ENCODE data around the gene LRRC8C. TPM values are rescaled to one million over a fixed set of nuclear protein-coding genes. Genes with fewer than 3 reads are reported as not detected.

Gene LRRC8C
- total RNA-seq, 1 donor from 2014 or later, result 20.1 TPM

- Mint-ChIP-seq H3K4me3 (ENCODE audit: unreplicated experiment) (no peak overlapping the region), H3K36me3 (ENCODE audit: low read depth, unreplicated experiment) (peaks cover 15% of the 10 kb centered on the region), H3K4me1 (ENCODE audit: unreplicated experiment) (peaks cover 27% of the 10 kb centered on the region), H3K9me3 (ENCODE audit: unreplicated experiment) (no peaks in the 10 kb centered on the region), H3K27ac (ENCODE audit: unreplicated experiment) (peak overlapping the region; percentile 92), H3K27me3 (ENCODE audit: unreplicated experiment) (peaks cover 3% of the 10 kb centered on the region)
- no peak for TF ChIP-seq CTCF (IDR thresholded peaks at IDR 0.05; ENCODE audit: unreplicated experiment)
- DNase-seq (ENCODE audit: low spot score), result no peak
Observed at GRCh38 chr1:89692601-89693521, 59.9 kb downstream of the LRRC8C start.

- H3K9me3 Mint-ChIP-seq (ENCODE audit: unreplicated experiment), result no peaks in the 10 kb centered on the region
- H3K27me3 Mint-ChIP-seq (ENCODE audit: unreplicated experiment), result peaks cover 3% of the 10 kb centered on the region
- TF ChIP-seq CTCF (IDR thresholded peaks at IDR 0.05; ENCODE audit: unreplicated experiment), result no peak
- H3K4me1 Mint-ChIP-seq (ENCODE audit: unreplicated experiment), result peaks cover 27% of the 10 kb centered on the region
- H3K36me3 Mint-ChIP-seq (ENCODE audit: low read depth, unreplicated experiment), result no peaks in the 10 kb centered on the region
- no peak overlapping the region for H3K27ac Mint-ChIP-seq (ENCODE audit: unreplicated experiment)
- DNase-seq (ENCODE audit: low spot score), result no peak
- no peak overlapping the region for H3K4me3 Mint-ChIP-seq (ENCODE audit: unreplicated experiment)
Observed at GRCh38 chr1:89695847-89696246, 62.9 kb downstream of the LRRC8C start.

GRCh38 chr1:89697383-89697782 is 64.5 kb downstream of the LRRC8C start:
- Mint-ChIP-seq H3K4me3 (ENCODE audit: unreplicated experiment) (no peak overlapping the region), H3K36me3 (ENCODE audit: low read depth, unreplicated experiment) (no peaks in the 10 kb centered on the region), H3K4me1 (ENCODE audit: unreplicated experiment) (peaks cover 22% of the 10 kb centered on the region), H3K27ac (ENCODE audit: unreplicated experiment) (no peak overlapping the region), H3K27me3 (ENCODE audit: unreplicated experiment) (peaks cover 3% of the 10 kb centered on the region), H3K9me3 (ENCODE audit: unreplicated experiment) (no peaks in the 10 kb centered on the region)
- TF ChIP-seq CTCF (IDR thresholded peaks at IDR 0.05; ENCODE audit: unreplicated experiment), result no peak
- no peak for DNase-seq (ENCODE audit: low spot score)

- Mint-ChIP-seq H3K4me1 (ENCODE audit: unreplicated experiment) (peaks cover 15% of the 10 kb centered on the region), H3K4me3 (ENCODE audit: unreplicated experiment) (no peak overlapping the region), H3K9me3 (ENCODE audit: unreplicated experiment) (no peaks in the 10 kb centered on the region), H3K27me3 (ENCODE audit: unreplicated experiment) (no peaks in the 10 kb centered on the region), H3K27ac (ENCODE audit: unreplicated experiment) (no peak overlapping the region), H3K36me3 (ENCODE audit: low read depth, unreplicated experiment) (no peaks in the 10 kb centered on the region)
- TF ChIP-seq CTCF (IDR thresholded peaks at IDR 0.05; ENCODE audit: unreplicated experiment), result no peak
- DNase-seq (ENCODE audit: low spot score), result no peak
Observed at GRCh38 chr1:89698020-89698560, 65.2 kb downstream of the LRRC8C start.

GRCh38 chr1:89698624-89699023 is 65.7 kb downstream of the LRRC8C start:
- Mint-ChIP-seq H3K4me3 (ENCODE audit: unreplicated experiment) (no peak overlapping the region), H3K36me3 (ENCODE audit: low read depth, unreplicated experiment) (no peaks in the 10 kb centered on the region), H3K27ac (ENCODE audit: unreplicated experiment) (no peak overlapping the region), H3K9me3 (ENCODE audit: unreplicated experiment) (no peaks in the 10 kb centered on the region), H3K4me1 (ENCODE audit: unreplicated experiment) (peaks cover 15% of the 10 kb centered on the region), H3K27me3 (ENCODE audit: unreplicated experiment) (no peaks in the 10 kb centered on the region)
- no peak for DNase-seq (ENCODE audit: low spot score)
- no peak for TF ChIP-seq CTCF (IDR thresholded peaks at IDR 0.05; ENCODE audit: unreplicated experiment)

Measured in endothelial cell (in vitro differentiated cells).